GM21515 (cell line): Measurements from ENCODE around the gene SSPN.

Experiments
- ATAC-seq: cut with Tn5 transposase; IDR thresholded peaks from one replicate; pipeline ENCODE4 v1.9.1; 2021; ENCODE audit not compliant: unreplicated experiment

The SSPN gene, protein sequence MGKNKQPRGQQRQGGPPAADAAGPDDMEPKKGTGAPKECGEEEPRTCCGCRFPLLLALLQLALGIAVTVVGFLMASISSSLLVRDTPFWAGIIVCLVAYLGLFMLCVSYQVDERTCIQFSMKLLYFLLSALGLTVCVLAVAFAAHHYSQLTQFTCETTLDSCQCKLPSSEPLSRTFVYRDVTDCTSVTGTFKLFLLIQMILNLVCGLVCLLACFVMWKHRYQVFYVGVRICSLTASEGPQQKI

DNA sequence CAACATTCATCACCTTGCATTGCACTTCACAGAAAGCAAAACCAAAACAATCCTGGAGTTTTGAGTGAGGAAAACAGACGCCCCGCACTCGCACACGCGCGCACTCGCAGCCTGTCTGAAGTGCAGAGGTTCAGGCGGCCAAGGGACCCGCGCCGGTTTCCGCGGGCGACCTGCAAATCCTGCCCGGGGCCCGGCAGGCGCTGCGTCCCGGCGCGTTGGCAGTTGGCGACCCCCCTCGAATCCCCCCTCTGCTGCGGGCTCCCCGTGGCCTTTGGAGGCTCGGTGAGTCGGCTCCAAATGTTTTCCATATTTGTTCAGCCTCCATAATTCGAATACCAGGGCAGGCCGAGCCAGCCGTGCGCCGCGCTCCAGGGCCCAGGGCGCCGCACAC, at the start of gene SSPN:
SSPN (plus strand) TSS at position 324 of the 391 bp plus-strand sequence. CDS start 100 bp downstream, outside the sequence.
- no peak for ATAC-seq

DNA sequence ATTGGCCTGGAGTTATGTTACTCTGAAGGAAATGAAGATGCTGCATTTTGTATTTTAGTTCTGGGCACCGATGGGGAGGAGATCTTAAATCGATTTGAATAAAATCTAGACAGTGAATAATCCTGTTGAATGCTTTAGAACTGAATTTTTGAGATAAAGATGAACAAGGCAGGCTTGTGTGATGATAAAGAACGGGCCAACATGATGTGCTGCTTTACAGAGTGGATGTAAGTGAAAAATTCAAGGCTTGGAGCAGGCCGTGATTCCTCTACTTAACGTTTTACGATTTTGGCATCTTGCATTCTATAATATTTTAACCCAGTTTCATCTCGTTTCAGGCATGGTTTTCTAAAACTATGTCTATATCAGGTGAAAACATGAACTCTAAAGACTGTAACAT, 47.1 kb upstream of the SSPN start:
- ATAC-seq: no peak

DNA sequence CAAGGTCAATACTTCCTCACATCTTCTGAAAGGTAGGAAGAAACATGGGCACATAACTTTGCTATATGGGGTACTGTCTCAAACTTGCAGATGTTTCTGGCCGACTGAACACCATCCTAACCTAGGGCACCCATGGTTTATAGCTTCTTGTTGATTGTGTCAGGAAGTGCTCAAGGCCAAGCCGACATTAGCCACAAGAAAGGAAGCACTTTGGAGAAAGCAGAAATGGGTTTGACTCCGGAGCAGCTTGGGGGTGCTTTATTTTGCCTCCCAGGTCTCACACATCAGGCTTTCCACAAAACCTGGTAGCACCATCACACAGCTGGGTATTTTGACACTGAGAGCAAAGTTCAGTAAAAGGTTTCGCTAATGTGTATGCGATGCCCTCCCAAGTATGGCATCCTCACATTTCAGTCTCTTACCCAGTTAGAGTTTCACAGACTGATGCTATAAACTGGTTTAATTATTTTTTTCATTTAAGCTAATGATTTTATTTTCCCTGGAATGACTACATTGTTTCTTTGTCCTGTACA, 45.3 kb upstream of the SSPN start:
- no peak for ATAC-seq

DNA sequence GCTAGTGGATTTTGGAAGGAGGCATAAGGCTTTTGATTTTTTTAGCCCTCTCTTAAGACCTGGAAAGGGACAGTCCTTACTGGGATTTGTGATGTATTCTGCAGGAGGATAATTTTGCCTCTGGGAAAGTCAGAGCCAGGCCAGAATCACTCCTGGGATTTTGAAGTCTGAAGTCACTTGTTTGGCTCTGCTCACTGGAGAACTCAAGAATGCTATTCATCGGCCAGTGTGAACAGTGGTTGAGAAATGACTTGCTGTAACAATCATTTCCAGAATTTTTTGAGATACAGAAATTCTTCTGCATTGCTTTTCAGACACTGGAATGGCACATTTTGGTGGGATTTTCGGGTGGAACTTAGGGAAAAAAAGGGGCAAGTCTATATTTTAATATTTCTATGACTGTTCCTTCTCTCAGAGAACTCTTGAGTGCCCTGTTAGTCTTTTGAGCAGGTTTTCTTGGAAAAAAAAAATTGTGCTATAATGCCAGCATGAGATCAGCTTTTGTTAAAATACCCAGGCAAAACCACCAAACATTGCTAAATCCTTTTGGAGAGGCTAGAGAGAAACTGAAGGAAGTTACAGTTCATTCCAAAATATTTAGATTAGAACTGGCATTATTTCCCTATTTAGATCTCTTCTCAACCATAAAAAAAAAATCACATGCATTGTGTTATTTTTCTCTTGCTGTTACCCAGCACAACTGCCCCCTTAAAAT, 44.5 kb upstream of the SSPN start:
- no peak for ATAC-seq

DNA sequence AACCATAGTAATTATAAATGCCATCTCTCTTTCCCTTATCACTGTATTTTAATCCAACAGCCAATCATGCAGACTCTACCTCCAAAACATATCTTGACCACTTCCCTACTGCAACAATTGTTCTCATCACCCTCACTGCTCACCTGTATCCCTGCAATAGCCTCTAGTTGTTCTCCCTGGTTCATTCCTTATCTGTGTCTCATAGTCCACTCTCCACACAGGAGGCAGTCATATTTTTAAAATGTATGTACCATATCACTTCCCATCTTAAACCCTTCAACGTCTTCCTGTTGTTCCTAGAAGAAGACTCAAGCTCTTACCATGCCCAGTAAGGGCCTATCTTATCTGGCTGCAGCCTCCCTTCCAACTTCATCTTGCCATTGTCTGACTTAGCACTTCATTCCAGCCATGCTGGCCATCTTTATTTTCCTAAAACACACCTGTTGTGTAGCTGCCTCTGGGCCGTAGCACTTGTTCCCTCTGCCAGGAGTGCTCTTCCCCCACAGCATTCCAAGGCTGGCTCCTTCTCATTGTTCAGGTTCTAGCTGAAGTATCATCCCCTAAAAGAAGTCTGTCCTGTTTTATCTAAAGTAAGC, 42.8 kb upstream of the SSPN start:
- no peak for ATAC-seq

DNA sequence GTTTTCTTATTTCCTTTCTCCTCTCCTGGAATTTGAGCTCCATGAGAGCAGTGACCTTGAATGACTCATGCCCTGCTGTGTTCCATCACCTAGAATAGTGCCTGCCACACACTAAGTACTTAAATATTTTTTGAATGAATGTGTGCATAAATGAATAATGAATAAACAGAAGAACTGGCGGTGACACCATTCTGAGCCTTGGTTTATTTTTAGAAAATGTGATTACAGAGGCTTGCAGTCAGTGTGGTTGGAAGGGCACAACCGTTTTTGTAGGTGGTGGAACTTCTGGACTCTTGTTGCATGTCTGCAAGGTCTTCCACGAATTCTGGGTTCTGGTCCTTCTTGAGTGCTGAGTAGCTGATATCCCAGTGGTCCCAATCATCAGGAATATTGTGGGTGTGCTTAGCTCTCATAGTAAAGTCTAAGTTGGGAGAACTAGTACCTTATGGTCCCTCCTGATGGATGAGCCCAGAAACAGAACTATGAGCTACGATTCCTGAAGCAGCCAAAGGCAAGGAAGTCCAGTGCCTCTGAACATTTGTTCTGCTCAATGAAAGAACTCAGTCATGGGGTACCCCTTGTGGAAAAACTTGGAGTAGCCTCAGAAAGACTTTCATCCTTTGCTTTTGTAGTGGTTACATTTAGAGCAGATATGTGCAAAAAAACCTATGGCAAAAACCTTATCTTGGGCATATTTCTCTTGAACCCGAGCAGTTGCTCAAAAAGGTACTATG, 41.8 kb upstream of the SSPN start:
- ATAC-seq: no peak

DNA sequence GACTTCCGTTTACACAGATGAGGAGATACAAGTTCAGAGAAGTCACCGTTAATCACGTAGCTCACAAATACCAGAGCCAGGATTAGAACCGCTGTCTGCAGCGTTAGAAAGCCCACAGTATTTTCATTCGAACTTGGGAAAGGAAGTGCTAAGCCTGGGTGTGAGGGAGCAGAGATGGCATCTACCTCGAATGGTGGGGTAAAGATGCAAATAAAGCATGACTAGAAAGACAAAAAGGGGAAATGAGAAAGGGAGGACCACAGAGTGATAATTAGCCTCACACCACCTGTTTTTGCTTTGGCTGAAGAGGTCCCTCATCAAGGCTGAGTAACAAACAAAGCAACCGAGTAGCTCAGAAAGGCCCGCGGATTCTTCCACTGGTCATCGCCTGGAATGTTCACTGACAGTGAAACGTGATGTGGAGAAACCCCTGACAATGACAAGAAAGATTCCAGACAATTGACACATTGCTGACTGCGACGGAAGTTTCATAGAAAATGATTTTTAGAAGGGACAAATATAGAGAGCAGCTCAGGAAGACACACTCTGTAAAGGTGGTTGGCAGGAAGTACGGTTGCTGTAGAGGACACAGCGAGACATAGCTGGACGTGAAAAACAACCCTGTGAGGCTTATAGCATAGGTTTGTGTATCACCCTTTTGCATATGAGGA, 39.0 kb upstream of the SSPN start:
- ATAC-seq: peak; percentile 88

DNA sequence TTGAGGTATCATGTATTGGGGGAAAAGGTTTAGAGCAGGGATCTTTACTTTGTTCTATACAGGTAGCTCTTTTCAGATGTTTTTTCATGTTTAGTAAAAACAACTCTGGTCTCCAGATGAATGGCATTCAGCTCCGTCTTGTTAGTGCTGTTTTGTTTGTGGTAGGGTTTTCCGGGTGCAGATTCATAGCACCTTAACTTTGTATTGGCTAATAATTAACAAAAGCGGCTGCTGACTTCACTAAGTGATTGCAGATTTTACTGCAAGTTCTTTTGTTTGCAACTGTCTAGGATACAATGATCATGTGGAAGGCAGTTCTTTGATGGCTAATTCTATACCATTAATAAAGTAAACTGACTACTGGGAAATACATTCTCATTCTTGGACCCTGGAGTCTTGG, 38.4 kb upstream of the SSPN start:
- ATAC-seq: peak; percentile 4

DNA sequence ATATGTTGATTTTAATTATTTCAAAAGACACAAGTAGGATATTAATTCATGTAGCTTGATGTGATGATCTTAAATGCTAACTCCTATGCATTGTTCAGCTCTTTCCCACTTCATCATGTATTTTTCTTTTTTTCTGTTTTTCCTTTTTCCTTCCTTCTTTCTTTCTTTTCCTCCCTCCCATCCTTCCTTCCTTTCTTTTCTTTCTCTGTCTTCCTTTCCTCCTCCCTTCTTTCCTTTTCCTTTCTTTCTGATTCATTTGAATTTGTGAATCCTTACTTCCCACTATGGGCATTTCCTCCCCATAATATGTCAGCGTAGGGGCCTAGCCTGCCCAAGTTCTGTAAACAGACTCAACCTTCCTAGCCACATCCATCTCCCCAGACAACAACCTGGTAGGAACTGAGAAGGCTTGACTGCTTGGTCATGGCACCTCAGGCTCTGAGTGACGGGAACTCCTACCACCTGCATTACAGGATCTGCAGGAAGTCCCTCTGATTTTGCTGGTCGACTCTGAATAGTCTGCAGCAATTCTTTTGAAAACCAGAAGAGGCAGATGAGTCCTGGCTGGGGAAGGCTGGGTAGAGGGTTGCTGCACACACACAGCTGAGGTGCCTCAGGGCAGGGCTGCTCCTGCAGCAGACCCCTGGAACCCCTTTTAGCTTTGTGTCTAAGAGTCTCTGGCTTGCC, 37.2 kb upstream of the SSPN start:
- ATAC-seq: no peak

DNA sequence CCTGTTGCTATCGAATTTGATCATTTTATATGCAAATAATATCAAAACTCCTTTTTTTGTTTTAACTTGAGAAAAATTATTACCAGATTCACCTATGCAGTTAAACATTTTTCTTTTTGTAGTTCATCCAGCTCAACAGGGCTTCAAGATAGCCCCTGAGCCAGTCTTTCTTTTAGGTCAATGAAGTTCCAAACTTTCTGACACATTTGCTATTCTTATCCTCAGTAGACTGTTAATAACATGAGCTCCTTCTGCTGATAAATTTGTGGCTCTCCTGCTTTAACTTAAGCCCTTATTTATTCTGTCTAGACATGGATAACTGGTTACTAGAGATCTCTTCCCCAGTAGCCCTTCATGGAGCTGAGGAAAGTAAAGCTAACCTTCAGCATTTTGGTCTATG, 33.2 kb upstream of the SSPN start:
- ATAC-seq: no peak

DNA sequence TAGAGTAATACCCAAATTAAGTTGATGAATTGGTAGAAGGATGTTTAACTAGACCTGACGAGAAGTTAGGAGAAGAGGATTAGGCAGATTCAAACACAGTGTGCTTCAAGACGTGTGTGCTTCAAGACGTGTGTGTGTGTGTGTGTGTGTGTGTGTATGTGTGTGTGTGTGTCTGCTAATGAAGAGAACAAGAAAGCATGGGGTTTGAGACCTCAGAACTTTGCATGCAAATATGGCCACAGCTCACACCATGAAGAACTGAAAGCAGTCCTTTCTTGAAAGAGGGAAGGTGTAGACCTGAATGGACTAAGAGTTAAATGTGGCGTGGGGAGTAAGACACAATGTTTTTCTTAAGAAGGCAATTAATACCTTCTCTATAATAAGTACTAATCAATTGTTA, 32.5 kb upstream of the SSPN start:
- peak; percentile 91 for ATAC-seq

DNA sequence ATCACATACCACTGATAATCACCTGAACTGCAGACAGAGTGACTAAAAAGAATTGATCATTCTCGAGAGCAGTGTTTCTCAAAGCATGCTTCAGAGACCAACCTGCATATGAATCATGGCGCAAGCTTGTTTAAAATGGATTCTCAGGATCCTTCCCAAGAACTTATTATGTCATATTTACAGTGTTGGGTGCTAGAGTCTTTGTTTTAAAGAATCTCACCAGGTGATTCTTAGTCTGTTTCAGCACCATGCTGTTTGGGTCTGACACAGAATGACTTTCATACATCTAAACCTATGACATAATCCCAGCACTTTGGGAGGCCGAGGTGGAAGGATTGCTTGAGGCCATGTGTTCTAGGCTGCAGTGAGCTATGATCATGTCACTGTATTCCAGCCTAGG, 31.3 kb upstream of the SSPN start:
- ATAC-seq: no peak

DNA sequence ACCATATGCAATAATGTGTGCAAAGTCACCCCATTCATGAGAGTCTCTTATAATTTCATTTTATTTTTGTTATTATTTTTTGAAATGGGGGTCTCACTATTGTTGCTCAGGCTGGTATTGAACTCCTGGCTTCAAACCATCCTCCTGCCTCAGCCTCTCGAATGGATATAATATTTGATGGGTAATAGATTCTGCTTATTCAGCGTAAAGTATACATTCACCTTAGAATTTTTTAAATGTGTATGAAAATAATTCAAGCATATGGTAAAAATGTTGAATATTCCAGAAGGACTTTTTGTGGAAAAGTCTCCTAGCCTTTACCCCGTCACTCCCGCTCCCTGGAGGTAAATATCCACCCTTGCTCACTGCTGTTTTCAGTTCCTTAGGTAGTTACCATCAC, 23.4 kb upstream of the SSPN start:
- no peak for ATAC-seq

DNA sequence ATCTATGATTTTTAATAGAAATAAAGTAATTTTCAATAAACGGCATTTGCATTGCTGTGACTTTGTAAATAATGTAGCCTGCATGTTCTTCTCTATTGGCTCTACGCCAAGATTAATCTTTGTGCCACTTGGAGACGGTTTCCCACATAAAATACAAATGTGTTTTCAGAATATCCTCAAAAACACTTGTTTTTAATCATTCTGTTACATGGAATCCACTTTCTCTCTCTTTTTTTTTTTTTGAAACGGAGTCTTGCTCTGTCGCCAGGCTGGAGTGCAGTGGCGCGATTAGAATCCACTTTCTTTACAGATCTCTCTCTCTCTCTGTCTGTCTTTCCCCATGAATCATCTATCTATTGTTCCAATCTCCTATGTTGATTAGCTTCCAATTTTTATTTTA, 22.8 kb upstream of the SSPN start:
- no peak for ATAC-seq

DNA sequence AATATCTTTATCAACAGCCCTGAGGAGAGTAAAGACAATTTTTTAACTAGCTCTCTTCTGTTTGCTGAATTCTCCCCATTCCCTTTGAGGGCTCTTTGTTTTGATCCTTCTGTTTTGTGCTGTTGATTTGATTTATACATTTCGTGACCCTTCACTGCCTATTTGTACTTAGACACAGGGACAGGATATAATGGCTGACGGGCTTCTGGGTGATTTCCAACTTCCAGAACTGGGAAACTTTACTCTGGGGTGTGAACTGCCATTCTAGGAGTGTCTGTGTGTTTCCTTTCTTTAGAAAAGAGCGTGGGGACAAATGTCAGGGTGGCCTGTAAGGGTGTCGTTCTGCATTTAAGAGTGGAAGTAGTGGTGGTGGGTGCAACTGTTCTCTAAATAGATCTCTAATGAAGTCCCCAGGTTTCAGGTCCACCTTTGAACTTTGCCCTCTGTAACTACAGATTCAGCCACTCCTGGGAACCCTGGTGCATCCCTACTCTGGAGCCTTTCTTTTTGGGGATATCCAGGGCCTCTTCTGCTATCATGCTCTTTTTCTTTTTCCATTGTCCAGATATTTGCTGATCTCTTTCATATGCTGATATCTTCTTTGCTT, 22.3 kb upstream of the SSPN start:
- ATAC-seq: no peak

DNA sequence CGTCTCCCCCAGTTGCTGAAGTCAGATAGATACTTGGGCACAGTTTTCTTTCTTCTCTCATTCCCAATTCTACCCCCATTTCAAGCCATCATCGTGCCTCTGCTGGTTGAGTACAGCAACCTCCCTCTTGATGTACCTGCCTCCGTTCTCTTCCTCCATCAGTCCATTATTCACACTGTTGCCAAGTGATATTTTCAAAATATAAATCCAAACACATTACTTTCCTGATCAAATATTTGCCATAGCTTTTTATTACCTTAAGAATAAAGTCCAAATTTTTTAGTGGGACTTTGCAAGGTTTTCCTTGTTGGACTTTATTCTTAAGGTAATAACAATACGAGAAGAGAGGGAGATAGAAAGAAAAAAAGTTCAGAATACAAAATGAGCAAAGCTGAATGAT, 18.6 kb upstream of the SSPN start:
- no peak for ATAC-seq

DNA sequence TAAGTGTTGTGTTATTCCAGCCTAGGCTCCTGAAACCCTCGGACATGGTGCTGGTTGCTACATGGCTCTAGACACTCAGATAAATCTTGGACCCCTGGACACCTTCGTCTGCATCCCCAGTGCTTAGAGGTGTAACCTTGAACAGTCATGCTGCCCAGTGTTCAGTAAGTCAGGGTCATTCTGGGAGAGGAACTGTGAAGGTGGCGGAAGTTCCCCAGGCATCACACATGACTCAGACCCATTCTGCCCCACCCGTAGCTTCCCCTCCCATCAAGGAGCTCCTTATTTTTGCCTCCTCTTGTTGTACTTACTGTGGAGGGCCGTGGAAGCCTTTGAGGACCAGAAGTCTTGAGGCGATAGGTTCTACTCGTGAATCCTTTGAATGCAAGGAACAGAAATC, 18.1 kb upstream of the SSPN start:
- ATAC-seq: peak; percentile 55

DNA sequence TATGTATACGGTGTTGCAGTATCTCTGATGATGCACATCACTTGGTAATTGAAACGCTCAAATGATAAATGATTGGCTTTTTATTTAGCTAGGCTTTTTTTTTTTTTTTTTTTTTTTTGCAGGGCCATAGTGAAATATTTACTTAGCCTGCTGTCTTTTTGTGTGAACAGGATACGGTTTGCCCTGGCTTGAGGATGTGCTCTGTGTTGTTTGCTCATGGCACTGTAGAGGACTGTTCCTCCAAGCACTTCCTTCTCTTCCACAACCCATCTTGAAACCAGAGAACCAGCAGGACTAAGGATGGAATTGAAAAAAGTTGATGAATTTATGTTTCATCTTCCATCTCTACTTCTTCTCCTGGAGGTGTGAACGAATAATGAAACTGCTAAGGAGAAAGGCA, 15.5 kb upstream of the SSPN start:
- no peak for ATAC-seq

DNA sequence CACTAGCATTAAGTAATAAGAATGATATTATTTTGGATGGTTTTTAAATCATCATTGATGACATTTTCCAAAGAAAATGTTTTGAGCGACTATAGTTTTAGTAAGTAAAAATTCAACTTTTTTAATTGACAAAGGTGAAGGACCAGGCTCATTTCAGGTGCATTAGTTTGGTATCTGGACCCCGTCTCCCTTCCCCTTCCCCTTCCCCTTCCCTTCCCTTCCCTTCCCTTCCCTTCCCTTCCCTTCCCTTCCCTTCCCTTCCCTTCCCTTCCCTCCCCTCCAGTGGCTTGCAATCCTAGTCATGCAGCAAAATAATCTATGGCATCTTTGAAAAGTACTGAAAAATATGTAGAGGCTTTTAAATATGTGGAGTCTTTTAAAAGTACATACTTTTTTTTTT, 13.0 kb upstream of the SSPN start:
- ATAC-seq: no peak
